Spleen (tissue), 11 donors: ENCODE data around the gene ACP5. TPM values are rescaled to one million over a fixed set of nuclear protein-coding genes. Genes with fewer than 3 reads are reported as not detected.

ENCODE experiments used
- DNase-seq: peaks from one replicate; pipeline ENCODE4 v3.0.0-alpha.2; 2020
- H3K27ac ChIP-seq, 8 donors: fragments of 200-600 bp; sonication (generic) in 7 of 8; 1 replicate in 4 of 8; 2 replicates in 4 of 8; pipeline versions ENCODE4 v1.5.0 to v1.8.0; 2016 to 2021; ENCODE audit warnings: inconsistent platforms in 4 of 8, mild to moderate bottlenecking in 4 of 8, moderate library complexity in 1 of 8
- H3K27me3 ChIP-seq, 7 donors: fragments of 200-600 bp; sonication (generic) in 6 of 7; replicated peaks in 1 of 7; 1 replicate in 4 of 7; 2 replicates in 3 of 7; pipeline versions ENCODE4 v1.5.0 to v1.8.0; 2016 to 2021; ENCODE audit warnings: inconsistent platforms in 3 of 7, mild to moderate bottlenecking in 1 of 7
- H3K36me3 ChIP-seq, 6 donors: fragments of 200-600 bp; sonication (generic) in 5 of 6; 1 replicate in 4 of 6; 2 replicates in 2 of 6; pipeline versions ENCODE4 v1.5.0 to v1.8.0; 2016 to 2021; ENCODE audit warnings: inconsistent platforms in 2 of 6
- H3K4me1 ChIP-seq, 6 donors: fragments of 200-600 bp; sonication (generic) in 5 of 6; 1 replicate in 3 of 6; 2 replicates in 3 of 6; pipeline versions ENCODE4 v1.5.0 to v1.8.0; 2016 to 2021; ENCODE audit warnings: inconsistent platforms in 3 of 6
- H3K4me3 ChIP-seq, 8 donors: fragments of 200-600 bp; sonication (generic) in 7 of 8; 1 replicate in 4 of 8; 2 replicates in 4 of 8; pipeline versions ENCODE4 v1.5.0 to v1.8.0; 2016 to 2021; ENCODE audit warnings: inconsistent platforms in 4 of 8, mild to moderate bottlenecking in 4 of 8, moderate library complexity in 2 of 8
- H3K9me3 ChIP-seq, 8 donors: fragments of 200-600 bp; sonication (generic) in 7 of 8; 1 replicate in 4 of 8; 2 replicates in 4 of 8; pipeline versions ENCODE4 v1.5.0 to v1.8.0; 2016 to 2021; ENCODE audit warnings: inconsistent platforms in 4 of 8
- POLR2A ChIP-seq, 3 donors: fragments of 450-650 bp; IDR thresholded peaks; one replicate each; pipeline ENCODE4 v1.5.1; 2017; ENCODE audit warnings: antibody characterized with exemption in 3 of 3, mild to moderate bottlenecking in 1 of 3
- POLR2AphosphoS5 ChIP-seq, 3 donors: sonication (generic); formaldehyde crosslinking; IDR thresholded peaks; one replicate each; pipeline ENCODE4 v1.5.1; 2017; ENCODE audit warnings: antibody characterized with exemption in 3 of 3
- WGBS, 5 donors: extraction: QIAGEN DNeasy Blood & Tissue Kit in 3 of 5; methylation state at CpG; one replicate each; pipeline versions ENCODE4 v1.1.5 to v1.1.7; 2013 to 2018; 5-methylcytosine and 5-hydroxymethylcytosine counted together
- intact Hi-C: fragments of 100-400 bp; cut with DNase I; formaldehyde crosslinking; loops from one replicate; pipeline ENCODE4 v1.15.0; 2023; ENCODE audit warnings: low total_unique reads
- polyA plus RNA-seq, 3 donors: library from polyadenylated mRNA; stranded (reverse); fragments of 200-250 nt; gene quantifications; one replicate each; pipeline ENCODE4 v1.2.1, GENCODE V29; 2013
- total RNA-seq, 7 donors: library from RNA; depleted of rRNA in 3 of 7; stranded (reverse); fragments of >200 nt in 3 of 7; fragmentation: NEBNext Ultra II Directional in 4 of 7; extraction: Animal tissue kit (Norgen Biotek cat#: 25700) in 4 of 7; gene quantifications; one replicate each; pipeline versions ENCODE4 v1.1.0 to v1.2.1, GENCODE V29; 2016 to 2021
- TF ChIP-seq, protein P1 (sequence below), 11 experiments: fragments of 200-600 bp in 7 of 11; fragments of 450-650 bp in 4 of 11; sonication (generic) in 4 of 11; IDR thresholded peaks in 8 of 11; conservative IDR thresholded peaks in 3 of 11; 1 replicate in 7 of 11; 2 replicates in 4 of 11; pipeline versions ENCODE4 v1.4.0 to v1.8.0; 2016 to 2021; ENCODE audit warnings: antibody characterized with exemption in 11 of 11, inconsistent platforms in 4 of 11, mild to moderate bottlenecking in 1 of 11
- donor health status: healthy with polysubstance abuse.
- donor health status: DM: no; HTN: no; CAD: no; lungs with moderate emphysema.
- donor health status: DM: no; HTN: no; CAD: no.
- donor health status: Bipolar disorder and iron deficiency.
- donor health status: healthy.
- donor health status: DM: no; HTN: no; CAD: no.
- donor health status: DM: yes; HTN: yes; CAD: no.

The ACP5 gene
- total and polyA plus RNA-seq, 10 donors: 41.7 to 332 (median 69.2) TPM

GRCh38 chr19:11550265-11550664 is 27.2 kb downstream of the ACP5 start:
- no peak overlapping the region for H3K4me3 ChIP-seq
- TF ChIP-seq POLR2AphosphoS5 (IDR thresholded peaks at IDR 0.05): no peak
- TF ChIP-seq, protein P1, sequence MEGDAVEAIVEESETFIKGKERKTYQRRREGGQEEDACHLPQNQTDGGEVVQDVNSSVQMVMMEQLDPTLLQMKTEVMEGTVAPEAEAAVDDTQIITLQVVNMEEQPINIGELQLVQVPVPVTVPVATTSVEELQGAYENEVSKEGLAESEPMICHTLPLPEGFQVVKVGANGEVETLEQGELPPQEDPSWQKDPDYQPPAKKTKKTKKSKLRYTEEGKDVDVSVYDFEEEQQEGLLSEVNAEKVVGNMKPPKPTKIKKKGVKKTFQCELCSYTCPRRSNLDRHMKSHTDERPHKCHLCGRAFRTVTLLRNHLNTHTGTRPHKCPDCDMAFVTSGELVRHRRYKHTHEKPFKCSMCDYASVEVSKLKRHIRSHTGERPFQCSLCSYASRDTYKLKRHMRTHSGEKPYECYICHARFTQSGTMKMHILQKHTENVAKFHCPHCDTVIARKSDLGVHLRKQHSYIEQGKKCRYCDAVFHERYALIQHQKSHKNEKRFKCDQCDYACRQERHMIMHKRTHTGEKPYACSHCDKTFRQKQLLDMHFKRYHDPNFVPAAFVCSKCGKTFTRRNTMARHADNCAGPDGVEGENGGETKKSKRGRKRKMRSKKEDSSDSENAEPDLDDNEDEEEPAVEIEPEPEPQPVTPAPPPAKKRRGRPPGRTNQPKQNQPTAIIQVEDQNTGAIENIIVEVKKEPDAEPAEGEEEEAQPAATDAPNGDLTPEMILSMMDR (IDR thresholded peaks at IDR 0.05 in 8 of 11, conservative IDR thresholded peaks at IDR 0.05 in 3 of 11): no peak
- no peak for TF ChIP-seq POLR2A (IDR thresholded peaks at IDR 0.05)
- H3K27ac ChIP-seq: no peak overlapping the region
- peaks cover 0 to 28% (median 6%) of the 10 kb centered on the region in 6 donors for H3K4me1 ChIP-seq
- no peak for DNase-seq
- H3K27me3 ChIP-seq: no peaks in the 10 kb centered on the region
- WGBS, 5 donors: 91 to 96% (median 92%) methylated on average over 8 of the region's 8 CpGs
- H3K36me3 ChIP-seq: peaks cover 0 to 42% (median 26%) of the 10 kb centered on the region in 6 donors
- intact Hi-C loops: no loop called here
- H3K9me3 ChIP-seq: no peaks in the 10 kb centered on the region

- Histone ChIP-seq H3K4me1 (peaks cover 0 to 24% (median 6%) of the 10 kb centered on the region in 6 donors), H3K4me3 (no peak overlapping the region), H3K9me3 (no peaks in the 10 kb centered on the region), H3K27me3 (no peaks in the 10 kb centered on the region), H3K36me3 (peaks cover 0 to 34% (median 21%) of the 10 kb centered on the region in 6 donors), H3K27ac (no peak overlapping the region)
- 89 to 95% (median 92%) methylated on average over 16 to 24 of the region's 24 CpGs for WGBS, 5 donors
- DNase-seq: no peak
- TF ChIP-seq POLR2AphosphoS5 (IDR thresholded peaks at IDR 0.05): peak in 1 of 3 donors; percentile 14
- TF ChIP-seq, protein P1 (IDR thresholded peaks at IDR 0.05 in 8 of 11, conservative IDR thresholded peaks at IDR 0.05 in 3 of 11): no peak
- intact Hi-C loops: no loop called here
Observed at GRCh38 chr19:11549386-11549953, 28.0 kb downstream of the ACP5 start.

DNA sequence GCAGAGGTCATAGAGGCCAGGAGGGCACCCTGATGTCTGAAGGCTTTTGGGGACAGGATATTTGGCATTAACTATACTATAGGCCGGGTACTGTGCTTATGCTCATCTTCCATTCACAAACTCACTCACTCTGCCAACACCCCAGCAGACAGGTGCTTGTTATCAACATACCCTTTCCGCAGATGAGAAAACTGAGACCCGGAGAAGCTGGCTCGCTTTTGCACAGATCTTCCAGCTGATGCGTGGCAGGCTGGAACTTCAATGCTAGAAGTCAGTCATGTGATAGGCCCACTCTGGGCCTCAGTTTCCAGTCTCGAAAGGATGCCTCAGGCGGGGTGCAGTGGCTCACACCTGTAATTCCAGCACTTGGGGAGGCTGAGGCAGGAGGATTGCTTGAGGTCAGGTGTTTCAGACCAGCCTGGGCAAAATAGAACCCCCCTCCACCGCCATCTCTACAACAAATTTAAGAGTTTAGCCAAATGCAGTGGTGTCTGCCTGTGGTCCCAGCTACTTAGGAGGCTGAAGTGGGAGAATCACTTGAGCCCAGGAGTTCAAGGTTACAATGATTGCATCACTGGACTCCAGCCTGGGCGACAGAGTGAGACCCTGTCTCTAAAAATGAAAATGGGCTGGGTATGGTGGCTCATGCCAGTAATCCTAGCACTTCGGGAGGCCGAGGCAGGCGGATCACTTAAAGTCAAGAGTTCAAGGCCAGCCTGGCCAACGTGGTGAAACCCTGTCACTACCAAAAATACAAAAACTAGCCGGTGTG is 29.3 kb downstream of the ACP5 start:
- TF ChIP-seq, protein P1 (IDR thresholded peaks at IDR 0.05 in 8 of 11, conservative IDR thresholded peaks at IDR 0.05 in 3 of 11): no peak
- Histone ChIP-seq H3K27ac (no peak overlapping the region), H3K4me1 (peaks cover 0 to 13% (median 0%) of the 10 kb centered on the region in 6 donors), H3K9me3 (no peaks in the 10 kb centered on the region), H3K4me3 (no peak overlapping the region), H3K27me3 (peaks cover 0 to 4% (median 0%) of the 10 kb centered on the region in 7 donors), H3K36me3 (peaks cover 0 to 21% (median 9%) of the 10 kb centered on the region in 6 donors)
- intact Hi-C loops: no loop called here
- 89 to 93% (median 90%) methylated on average over 14 of the region's 14 CpGs for WGBS, 5 donors
- DNase-seq: no peak

DNA sequence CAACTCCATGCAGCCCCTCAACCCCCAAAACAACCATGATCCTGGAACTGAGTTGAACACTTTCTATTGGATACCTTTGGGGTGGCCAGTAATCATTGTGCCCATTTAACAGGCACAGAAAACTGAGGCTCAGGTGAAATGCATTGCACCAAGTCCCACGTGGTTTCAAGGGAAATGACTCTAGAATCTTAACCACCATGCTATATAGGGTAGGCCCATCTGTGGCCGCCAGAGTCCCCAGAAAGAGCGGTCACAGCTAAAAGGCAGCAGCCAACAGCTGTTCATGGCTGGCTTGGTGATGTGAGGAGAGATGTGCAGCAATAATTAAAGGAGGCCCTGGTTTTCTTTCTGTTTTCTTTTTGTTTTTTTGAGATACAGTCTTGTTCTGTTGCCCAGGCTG is 36.2 kb downstream of the ACP5 start:
- no peak for DNase-seq
- intact Hi-C loops: no loop called here
- 47 to 58% (median 56%) methylated on average over 3 of the region's 3 CpGs for WGBS, 5 donors
- TF ChIP-seq, protein P1 (IDR thresholded peaks at IDR 0.05 in 8 of 11, conservative IDR thresholded peaks at IDR 0.05 in 3 of 11): no peak
- TF ChIP-seq POLR2A (IDR thresholded peaks at IDR 0.05): no peak
- TF ChIP-seq POLR2AphosphoS5 (IDR thresholded peaks at IDR 0.05): no peak
- H3K9me3 ChIP-seq: no peaks in the 10 kb centered on the region
- no peaks in the 10 kb centered on the region for H3K36me3 ChIP-seq
- no peak overlapping the region for H3K27ac ChIP-seq
- H3K4me3 ChIP-seq: no peak overlapping the region
- peaks cover 0 to 37% (median 15%) of the 10 kb centered on the region in 7 donors for H3K27me3 ChIP-seq
- peaks cover 0 to 19% (median 6%) of the 10 kb centered on the region in 6 donors for H3K4me1 ChIP-seq
